HepG2 (cell line): ENCODE results near the gene RAB3A. TPM values are rescaled to one million over a fixed set of nuclear protein-coding genes. Genes with fewer than 3 reads are reported as not detected.
A peak's percentile ranks its signal among the peaks of the same experiment; 100 is the strongest.

Experiments used
- AFF4 ChIP-seq: sonication (generic); formaldehyde crosslinking; IDR thresholded peaks from 2 replicates; pipeline ENCODE4 v1.4.0; 2020; ENCODE audit warnings: missing genetic modification reagents
- ATF4 ChIP-seq, 2 experiments: fragments of 450-650 bp in 1 of 2; sonication (generic) in 1 of 2; formaldehyde crosslinking; IDR thresholded peaks; 2 replicates each; pipeline versions ENCODE4 v1.5.0 to v1.8.0; 2020 to 2022; ENCODE audit warnings: mild to moderate bottlenecking in 1 of 2, missing genetic modification reagents in 1 of 2
- CAMTA2 ChIP-seq: sonication (generic); formaldehyde crosslinking; IDR thresholded peaks from 2 replicates; pipeline ENCODE4 v1.4.0; 2020; ENCODE audit warnings: mild to moderate bottlenecking, missing genetic modification reagents, borderline replicate concordance
- FOXP4 ChIP-seq: sonication (generic); formaldehyde crosslinking; IDR thresholded peaks from 2 replicates; pipeline ENCODE4 v1.4.0; 2020; ENCODE audit warnings: missing genetic modification reagents
- HIVEP1 ChIP-seq: sonication (generic); formaldehyde crosslinking; IDR thresholded peaks from 2 replicates; pipeline ENCODE4 v1.4.0; 2020; ENCODE audit warnings: mild to moderate bottlenecking, missing genetic modification reagents
- MTA3 ChIP-seq: sonication (generic); formaldehyde crosslinking; IDR thresholded peaks from 2 replicates; pipeline ENCODE4 v1.4.0; 2020; ENCODE audit warnings: missing genetic modification reagents
- NFIC ChIP-seq: IDR thresholded peaks from 2 replicates; pipeline ENCODE4 v1.6.1; 2012; ENCODE audit warnings: mild to moderate bottlenecking, low read length, inconsistent platforms
- POGK ChIP-seq: sonication (generic); formaldehyde crosslinking; conservative IDR thresholded peaks from 2 replicates; pipeline ENCODE4 v1.8.0; 2022; ENCODE audit warnings: mild to moderate bottlenecking, moderate library complexity, missing genetic modification reagents
- ZNF142 ChIP-seq: sonication (generic); formaldehyde crosslinking; IDR thresholded peaks from 2 replicates; pipeline ENCODE4 v1.4.0; 2020; ENCODE audit warnings: missing genetic modification reagents
- ZNF841 ChIP-seq: sonication (generic); formaldehyde crosslinking; IDR thresholded peaks from 2 replicates; pipeline ENCODE4 v1.8.1; 2023; ENCODE audit warnings: missing genetic modification reagents, borderline replicate concordance
- polyA plus RNA-seq, 8 experiments: library from polyadenylated mRNA; depleted of rRNA in 3 of 8; stranded (reverse) in 7 of 8; unstranded in 1 of 8; fragments of >200 nt; fragmentation: Illumina TruSeq in 4 of 8; extraction: Trizol in 4 of 8; gene quantifications; 2 replicates each; pipeline versions ENCODE4 v1.2.1 to v1.2.3, GENCODE V29; 2011 to 2016; ENCODE audit warnings: low read depth in 4 of 8, missing spikeins in 1 of 8, mixed read lengths in 1 of 8; ENCODE audit not compliant: insufficient read depth in 1 of 8
- total RNA-seq, 5 experiments: library from RNA; depleted of rRNA; stranded (reverse); fragments of >200 nt; fragmentation: Illumina TruSeq; extraction: Trizol; gene quantifications; 2 replicates each; pipeline ENCODE4 v1.2.3, GENCODE V29; 2016; ENCODE audit warnings: low read depth in 1 of 5

The RAB3A gene
- total and polyA plus RNA-seq, 2 of the 13 experiments (the other 11 are each of a cell fraction or from before 2014, with no cell fraction given), result 0.58 to 0.98 TPM

GRCh38 chr19:18173572-18174288, 30.1 kb downstream of the RAB3A start, which contains the start of gene IFI30 (continued):
- peak; percentile 41; the same call in 1 of the 2 replicates for TF ChIP-seq ZNF142 (CRISPR knock-in tag)
- TF ChIP-seq AFF4 (CRISPR knock-in tag), result no peak
- 0 out of 4 replicates have a peak, but pooled peaks of 1 of the 2 experiments have one; percentile 40 for TF ChIP-seq ATF4 (CRISPR knock-in tag; IDR thresholded peaks at IDR 0.05)
- no peak for TF ChIP-seq CAMTA2 (CRISPR knock-in tag)
- TF ChIP-seq FOXP4 (CRISPR knock-in tag), result peak; percentile 25
- peak; percentile 77; the same call in 1 of the 2 replicates for TF ChIP-seq POGK (CRISPR knock-in tag)
- TF ChIP-seq ZNF841 (CRISPR knock-in tag), result no peak
- TF ChIP-seq HIVEP1, result 0 out of 2 replicates have a peak, but pooled peaks have one; percentile 23
- no peak for TF ChIP-seq NFIC
- TF ChIP-seq MTA3 (CRISPR knock-in tag), result no peak
